GM12878 (cell line): ENCODE measurements around the gene TRPM6. TPM values are rescaled to one million over a fixed set of nuclear protein-coding genes. Genes with fewer than 3 reads are reported as not detected.

Experiments
- ATAC-seq: fragments of 200-7000 bp; cut with Tn5 transposase; 3 replicates; pipeline ENCODE4 v1.9.1; 2020; ENCODE audit warnings: mild to moderate bottlenecking, moderate library complexity
- BruUV-seq: library from RNA; stranded (reverse); fragments of 400-500 nt; replicated peaks from 2 replicates; lab custom pipeline; 2021; lab: Mats Ljungman, UMichigan
- CTCF ChIA-PET: fragments of 300-600 bp; sonication (Branson Sonifier 250); formaldehyde crosslinking; extraction: SDS; loops from one replicate; lab custom pipeline; 2021; ENCODE audit warnings: inconsistent platforms; lab: Yijun Ruan, JAX
- POLR2A ChIA-PET: fragments of 350-600 bp; formaldehyde crosslinking; extraction: SDS; loops from one replicate; lab custom pipeline; 2021; ENCODE audit warnings: inconsistent platforms; lab: Charles Lee
- RAD21 ChIA-PET: fragments of 300-600 bp; sonication (Branson Sonifier 250); formaldehyde crosslinking; loops from one replicate; lab custom pipeline; 2023; ENCODE audit warnings: antibody characterized with exemption; ENCODE audit not compliant: unreplicated experiment; lab: Charles Lee
- SMC1A ChIA-PET: fragments of 300-600 bp; sonication (Branson Sonifier 250); formaldehyde crosslinking; loops from one replicate; lab custom pipeline; 2023; ENCODE audit not compliant: unreplicated experiment, uncharacterized antibody; lab: Charles Lee
- DNase-seq: peaks from one replicate; pipeline ENCODE4 v3.0.0-alpha.2; 2011; ENCODE audit warnings: low read depth, low spot score
- FAIRE-seq: peaks from 3 replicates; lab custom pipeline; 2011; peaks lifted over from hg19 to GRCh38; lab: Jason Lieb, UNC
- H2AFZ ChIP-seq: 2 replicates; pipeline ENCODE4 v1.6.0; 2011; ENCODE audit warnings: low read depth, low read length, control low read depth; ENCODE audit not compliant: control insufficient read depth
- H3K27ac ChIP-seq: 2 replicates; pipeline ENCODE4 v1.5.1; 2011; ENCODE audit warnings: control low read depth; ENCODE audit not compliant: control insufficient read depth, insufficient read depth
- H3K27me3 ChIP-seq, 2 experiments: replicated peaks in 1 of 2; 2 replicates each; pipeline versions ENCODE4 v1.6.0 to v1.6.1; 2011; ENCODE audit warnings: low read length in 1 of 2; ENCODE audit not compliant: control insufficient read depth in 2 of 2, insufficient read depth in 2 of 2
- H3K36me3 ChIP-seq, 2 experiments: 2 replicates each; pipeline ENCODE4 v1.5.1; 2011; ENCODE audit warnings: low read length in 1 of 2; ENCODE audit not compliant: control insufficient read depth in 2 of 2, insufficient read depth in 2 of 2
- H3K4me1 ChIP-seq: 2 replicates; pipeline ENCODE4 v1.6.1; 2011; ENCODE audit warnings: mild to moderate bottlenecking, low read length, moderate library complexity, mixed read lengths; ENCODE audit not compliant: control insufficient read depth, insufficient read depth
- H3K4me2 ChIP-seq: 2 replicates; pipeline ENCODE4 v1.6.0; 2011; ENCODE audit warnings: control low read depth; ENCODE audit not compliant: control insufficient read depth, insufficient read depth
- H3K4me3 ChIP-seq: fragments of 200-600 bp; sonication (generic); 2 replicates; pipeline ENCODE4 v1.5.1; 2016
- H3K79me2 ChIP-seq: 2 replicates; pipeline ENCODE4 v1.6.0; 2011; ENCODE audit warnings: low read length; ENCODE audit not compliant: control insufficient read depth, insufficient read depth
- H3K9ac ChIP-seq: 2 replicates; pipeline ENCODE4 v1.8.0; 2011; ENCODE audit warnings: low read length, control low read depth, mixed read lengths; ENCODE audit not compliant: control insufficient read depth, insufficient read depth
- H3K9me3 ChIP-seq: replicated peaks from 3 replicates; pipeline ENCODE4 v1.5.1; 2011; ENCODE audit warnings: mild to moderate bottlenecking, low read length; ENCODE audit not compliant: control insufficient read depth, insufficient read depth
- H4K20me1 ChIP-seq: 2 replicates; pipeline ENCODE4 v1.6.0; 2011; ENCODE audit not compliant: control insufficient read depth, insufficient read depth
- ATF7 ChIP-seq: fragments of 450-650 bp; IDR thresholded peaks from 2 replicates; pipeline ENCODE4 v1.6.1; 2016; ENCODE audit warnings: low read depth, mild to moderate bottlenecking
- PAX5 ChIP-seq: IDR thresholded peaks from 2 replicates; pipeline ENCODE4 v1.6.1; 2011; ENCODE audit warnings: low read depth, low read length, borderline replicate concordance
- STAT1 ChIP-seq: fragments of 450-650 bp; conservative IDR thresholded peaks from 2 replicates; pipeline ENCODE4 v1.6.1; 2014; ENCODE audit warnings: antibody characterized with exemption, mild to moderate bottlenecking
- STAT3 ChIP-seq: IDR thresholded peaks from 2 replicates; pipeline ENCODE4 v1.6.1; 2011; ENCODE audit warnings: low read depth, low read length, improper control_type of control experiment
- YY1 ChIP-seq: IDR thresholded peaks from 2 replicates; pipeline ENCODE4 v1.6.1; 2011; ENCODE audit warnings: low read depth, mild to moderate bottlenecking, low read length
- ZSCAN29 ChIP-seq: fragments of 450-650 bp; IDR thresholded peaks from 2 replicates; pipeline ENCODE4 v1.6.1; 2017; ENCODE audit warnings: mild to moderate bottlenecking, moderate library complexity
- WGBS: methylation state at CpG from one replicate; pipeline ENCODE4 v1.1.6; 2016; ENCODE audit warnings: low lambda C conversion rate; ENCODE audit not compliant: insufficient replicate concordance, insufficient coverage; ENCODE audit errors: missing lambda C conversion rate; 5-methylcytosine and 5-hydroxymethylcytosine counted together
- in situ Hi-C: fragments of 300-500 bp; cut with MboI; formaldehyde crosslinking; loops from 9 replicates; pipeline ENCODE4 v1.14.3; 2018; ENCODE audit warnings: mixed read lengths
- intact Hi-C: fragments of 100-400 bp; cut with micrococcal nuclease; formaldehyde crosslinking; loops from one replicate; pipeline ENCODE4 v1.14.2; 2022; ENCODE audit not compliant: unreplicated experiment
- polyA plus RNA-seq, 11 experiments: library from polyadenylated mRNA; depleted of rRNA in 4 of 11; unstranded in 6 of 11; stranded (reverse) in 5 of 11; fragments of >200 nt; fragmentation: Nextera tagmentation in 4 of 11; fragmentation: Illumina TruSeq in 1 of 11; extraction: Ambion mirVana in 4 of 11; extraction: Trizol in 1 of 11; gene quantifications; 1 replicate in 1 of 11; 2 replicates in 10 of 11; pipeline versions ENCODE4 v1.2.1 to v1.2.3, GENCODE V29; 2011 to 2016; ENCODE audit warnings: inconsistent platforms in 2 of 11, missing spikeins in 2 of 11, low read depth in 1 of 11
- total RNA-seq, 4 experiments: library from RNA; depleted of rRNA in 3 of 4; stranded (reverse); fragments of >200 nt in 3 of 4; fragmentation: Illumina TruSeq in 1 of 4; extraction: Trizol in 1 of 4; gene quantifications; 2 replicates each; pipeline versions ENCODE4 v1.2.1 to v1.2.3, GENCODE V29; 2013 to 2021
- TF ChIP-seq, protein P1 (sequence below): IDR thresholded peaks from 2 replicates; pipeline ENCODE4 v1.6.1; 2012; ENCODE audit warnings: low read depth, low read length, improper control_type of control experiment
- TF ChIP-seq, protein P2 (sequence below): fragments of 450-650 bp; IDR thresholded peaks from 2 replicates; pipeline ENCODE4 v1.6.1; 2017; ENCODE audit warnings: low read depth, mild to moderate bottlenecking, moderate library complexity
- TF ChIP-seq, protein P3 (sequence below): fragments of 450-650 bp; IDR thresholded peaks from 2 replicates; pipeline ENCODE4 v1.6.1; 2018; ENCODE audit warnings: borderline replicate concordance, mild to moderate bottlenecking; ENCODE audit not compliant: partially characterized antibody
- TF ChIP-seq, protein P4 (sequence below): fragments of 450-650 bp; formaldehyde crosslinking; IDR thresholded peaks from 2 replicates; pipeline ENCODE4 v1.4.0; 2022; ENCODE audit warnings: mild to moderate bottlenecking, moderate library complexity
- TF ChIP-seq, protein P5 (sequence below): fragments of 450-650 bp; conservative IDR thresholded peaks from 2 replicates; pipeline ENCODE4 v1.6.1; 2017; ENCODE audit warnings: mild to moderate bottlenecking, moderate library complexity

TRPM6 gene
- total and polyA plus RNA-seq, 10 of the 15 experiments (the other 5 are each of a cell fraction or from before 2014, with no cell fraction given) = under 0.01 to 0.34 (median 0.05) TPM; not detected in 1

DNA sequence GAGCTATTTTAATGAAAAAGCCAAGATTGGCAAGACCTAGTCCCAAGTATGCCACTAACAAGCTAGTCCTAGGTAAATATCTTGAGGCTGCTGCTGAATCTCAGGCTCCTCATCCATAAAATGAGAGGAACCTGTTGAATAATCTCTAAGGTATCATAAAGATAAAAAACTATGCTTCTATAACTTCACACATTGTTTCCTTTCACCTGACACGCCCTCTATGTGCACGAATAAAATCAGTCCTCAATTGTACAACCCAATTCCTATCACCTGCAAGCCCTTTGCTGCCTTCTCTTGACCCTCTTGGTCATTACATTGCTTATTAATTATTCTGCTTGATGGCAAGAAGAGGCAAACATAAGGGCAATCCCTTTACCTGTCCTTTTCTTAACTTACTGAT is 69.9 kb downstream of the TRPM6 start:
- FAIRE-seq = no peak

More for the DNA sequence above, 69.9 kb downstream of the TRPM6 start:
- 86% methylated on average over 2 of the region's 2 CpGs for WGBS
- RAD21 ChIA-PET = no interaction called here
- intact Hi-C loops (no loop called here), in situ Hi-C loops (no loop called here)
- POLR2A ChIA-PET = no interaction called here
- Histone ChIP-seq H3K9me3 (no peaks in the 10 kb centered on the region), H3K4me3 (no peak overlapping the region), H2AFZ (no peak overlapping the region), H3K4me2 (no peak overlapping the region), H3K27me3 (no peaks in the 10 kb centered on the region), H3K79me2 (no peaks in the 10 kb centered on the region), H3K9ac (no peak overlapping the region), H3K4me1 (no peaks in the 10 kb centered on the region), H3K27ac (no peak overlapping the region), H3K36me3 (no peaks in the 10 kb centered on the region), H4K20me1 (no peaks in the 10 kb centered on the region)
- DNase-seq (no peak), ATAC-seq (no peak)
- SMC1A ChIA-PET = no interaction called here
- BruUV-seq = no TSS peak
- CTCF ChIA-PET = interaction anchor here (1.7 kb wide), 1 partner anchor 40 kb away, joined by 4 read pairs; no protein-coding TSS in a partner anchor
- TF ChIP-seq ATF7 (no peak), ZSCAN29 (no peak), STAT1 (no peak), STAT3 (no peak), PAX5 (no peak), YY1 (no peak)
- TF ChIP-seq, protein P1, sequence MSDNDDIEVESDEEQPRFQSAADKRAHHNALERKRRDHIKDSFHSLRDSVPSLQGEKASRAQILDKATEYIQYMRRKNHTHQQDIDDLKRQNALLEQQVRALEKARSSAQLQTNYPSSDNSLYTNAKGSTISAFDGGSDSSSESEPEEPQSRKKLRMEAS = no peak
- TF ChIP-seq, protein P2, sequence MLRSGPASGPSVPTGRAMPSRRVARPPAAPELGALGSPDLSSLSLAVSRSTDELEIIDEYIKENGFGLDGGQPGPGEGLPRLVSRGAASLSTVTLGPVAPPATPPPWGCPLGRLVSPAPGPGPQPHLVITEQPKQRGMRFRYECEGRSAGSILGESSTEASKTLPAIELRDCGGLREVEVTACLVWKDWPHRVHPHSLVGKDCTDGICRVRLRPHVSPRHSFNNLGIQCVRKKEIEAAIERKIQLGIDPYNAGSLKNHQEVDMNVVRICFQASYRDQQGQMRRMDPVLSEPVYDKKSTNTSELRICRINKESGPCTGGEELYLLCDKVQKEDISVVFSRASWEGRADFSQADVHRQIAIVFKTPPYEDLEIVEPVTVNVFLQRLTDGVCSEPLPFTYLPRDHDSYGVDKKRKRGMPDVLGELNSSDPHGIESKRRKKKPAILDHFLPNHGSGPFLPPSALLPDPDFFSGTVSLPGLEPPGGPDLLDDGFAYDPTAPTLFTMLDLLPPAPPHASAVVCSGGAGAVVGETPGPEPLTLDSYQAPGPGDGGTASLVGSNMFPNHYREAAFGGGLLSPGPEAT = no peak
- TF ChIP-seq, protein P3, sequence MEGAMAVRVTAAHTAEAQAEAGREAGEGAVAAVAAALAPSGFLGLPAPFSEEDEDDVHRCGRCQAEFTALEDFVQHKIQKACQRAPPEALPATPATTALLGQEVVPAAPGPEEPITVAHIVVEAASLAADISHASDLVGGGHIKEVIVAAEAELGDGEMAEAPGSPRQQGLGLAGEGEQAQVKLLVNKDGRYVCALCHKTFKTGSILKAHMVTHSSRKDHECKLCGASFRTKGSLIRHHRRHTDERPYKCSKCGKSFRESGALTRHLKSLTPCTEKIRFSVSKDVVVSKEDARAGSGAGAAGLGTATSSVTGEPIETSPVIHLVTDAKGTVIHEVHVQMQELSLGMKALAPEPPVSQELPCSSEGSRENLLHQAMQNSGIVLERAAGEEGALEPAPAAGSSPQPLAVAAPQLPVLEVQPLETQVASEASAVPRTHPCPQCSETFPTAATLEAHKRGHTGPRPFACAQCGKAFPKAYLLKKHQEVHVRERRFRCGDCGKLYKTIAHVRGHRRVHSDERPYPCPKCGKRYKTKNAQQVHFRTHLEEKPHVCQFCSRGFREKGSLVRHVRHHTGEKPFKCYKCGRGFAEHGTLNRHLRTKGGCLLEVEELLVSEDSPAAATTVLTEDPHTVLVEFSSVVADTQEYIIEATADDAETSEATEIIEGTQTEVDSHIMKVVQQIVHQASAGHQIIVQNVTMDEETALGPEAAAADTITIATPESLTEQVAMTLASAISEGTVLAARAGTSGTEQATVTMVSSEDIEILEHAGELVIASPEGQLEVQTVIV = no peak
- TF ChIP-seq, protein P4, sequence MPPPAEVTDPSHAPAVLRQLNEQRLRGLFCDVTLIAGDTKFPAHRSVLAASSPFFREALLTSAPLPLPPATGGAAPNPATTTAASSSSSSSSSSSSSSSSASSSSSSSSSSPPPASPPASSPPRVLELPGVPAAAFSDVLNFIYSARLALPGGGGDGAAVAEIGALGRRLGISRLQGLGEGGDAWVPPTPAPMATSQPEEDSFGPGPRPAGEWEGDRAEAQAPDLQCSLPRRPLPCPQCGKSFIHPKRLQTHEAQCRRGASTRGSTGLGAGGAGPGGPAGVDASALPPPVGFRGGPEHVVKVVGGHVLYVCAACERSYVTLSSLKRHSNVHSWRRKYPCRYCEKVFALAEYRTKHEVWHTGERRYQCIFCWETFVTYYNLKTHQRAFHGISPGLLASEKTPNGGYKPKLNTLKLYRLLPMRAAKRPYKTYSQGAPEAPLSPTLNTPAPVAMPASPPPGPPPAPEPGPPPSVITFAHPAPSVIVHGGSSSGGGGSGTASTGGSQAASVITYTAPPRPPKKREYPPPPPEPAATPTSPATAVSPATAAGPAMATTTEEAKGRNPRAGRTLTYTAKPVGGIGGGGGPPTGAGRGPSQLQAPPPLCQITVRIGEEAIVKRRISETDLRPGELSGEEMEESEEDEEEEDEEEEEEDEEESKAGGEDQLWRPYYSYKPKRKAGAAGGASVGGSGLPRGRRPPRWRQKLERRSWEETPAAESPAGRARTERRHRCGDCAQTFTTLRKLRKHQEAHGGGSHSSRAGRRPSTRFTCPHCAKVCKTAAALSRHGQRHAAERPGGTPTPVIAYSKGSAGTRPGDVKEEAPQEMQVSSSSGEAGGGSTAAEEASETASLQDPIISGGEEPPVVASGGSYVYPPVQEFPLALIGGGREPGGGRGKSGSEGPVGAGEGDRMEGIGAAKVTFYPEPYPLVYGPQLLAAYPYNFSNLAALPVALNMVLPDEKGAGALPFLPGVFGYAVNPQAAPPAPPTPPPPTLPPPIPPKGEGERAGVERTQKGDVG (CRISPR knock-in tag) = no peak
- TF ChIP-seq, protein P5, sequence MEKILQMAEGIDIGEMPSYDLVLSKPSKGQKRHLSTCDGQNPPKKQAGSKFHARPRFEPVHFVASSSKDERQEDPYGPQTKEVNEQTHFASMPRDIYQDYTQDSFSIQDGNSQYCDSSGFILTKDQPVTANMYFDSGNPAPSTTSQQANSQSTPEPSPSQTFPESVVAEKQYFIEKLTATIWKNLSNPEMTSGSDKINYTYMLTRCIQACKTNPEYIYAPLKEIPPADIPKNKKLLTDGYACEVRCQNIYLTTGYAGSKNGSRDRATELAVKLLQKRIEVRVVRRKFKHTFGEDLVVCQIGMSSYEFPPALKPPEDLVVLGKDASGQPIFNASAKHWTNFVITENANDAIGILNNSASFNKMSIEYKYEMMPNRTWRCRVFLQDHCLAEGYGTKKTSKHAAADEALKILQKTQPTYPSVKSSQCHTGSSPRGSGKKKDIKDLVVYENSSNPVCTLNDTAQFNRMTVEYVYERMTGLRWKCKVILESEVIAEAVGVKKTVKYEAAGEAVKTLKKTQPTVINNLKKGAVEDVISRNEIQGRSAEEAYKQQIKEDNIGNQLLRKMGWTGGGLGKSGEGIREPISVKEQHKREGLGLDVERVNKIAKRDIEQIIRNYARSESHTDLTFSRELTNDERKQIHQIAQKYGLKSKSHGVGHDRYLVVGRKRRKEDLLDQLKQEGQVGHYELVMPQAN = no peak
